Measurements from ENCODE around the gene RIPK3.

- TF ChIP-seq GATA2 (IDR thresholded peaks at IDR 0.05; ENCODE audit: low read depth, low read length) (no peak), GATA3 (IDR thresholded peaks at IDR 0.05; ENCODE audit: low read depth, low read length) (no peak)
Observed at GRCh38 chr14:24334431-24335291, 5.1 kb downstream of the RIPK3 start, which contains the start of gene ADCY4.

All from SH-SY5Y (cell line).